Fibroblast of lung (primary cell): ENCODE results near the gene USP7. TPM values are rescaled to one million over a fixed set of nuclear protein-coding genes. Genes with fewer than 3 reads are reported as not detected.
A peak's percentile ranks its signal among the peaks of the same experiment; 100 is the strongest.

ENCODE experiments used
- DNase-seq, 2 donors: peaks; one replicate each; pipeline versions ENCODE4 v3.0.0 to v3.0.0-alpha.2; 2010; ENCODE audit warnings: low read depth in 2 of 2
- H2AFZ ChIP-seq: 2 replicates; pipeline ENCODE4 v1.5.1; 2012; ENCODE audit warnings: low read length, control low read depth, inconsistent platforms
- H3K27ac ChIP-seq: 2 replicates; pipeline ENCODE4 v1.5.1; 2011; ENCODE audit warnings: low read length, control low read depth; ENCODE audit not compliant: insufficient read depth
- H3K27me3 ChIP-seq: 2 replicates; pipeline ENCODE4 v1.5.1; 2011; ENCODE audit warnings: mild to moderate bottlenecking, low read length; ENCODE audit not compliant: control insufficient read depth, insufficient read depth
- H3K36me3 ChIP-seq: 2 replicates; pipeline ENCODE4 v1.5.1; 2011; ENCODE audit warnings: low read length; ENCODE audit not compliant: control insufficient read depth, insufficient read depth
- H3K4me1 ChIP-seq: 2 replicates; pipeline ENCODE4 v1.5.1; 2011; ENCODE audit warnings: low read length; ENCODE audit not compliant: control insufficient read depth, insufficient read depth; ENCODE audit errors: extremely low read depth
- H3K4me2 ChIP-seq: 2 replicates; pipeline ENCODE4 v1.5.1; 2011; ENCODE audit warnings: low read length, control low read depth; ENCODE audit not compliant: insufficient read depth; ENCODE audit errors: extremely low read depth
- H3K4me3 ChIP-seq, 4 experiments: fragments of 200-600 bp in 1 of 4; sonication (generic) in 1 of 4; replicated peaks in 1 of 4; 2 replicates each; pipeline ENCODE4 v1.5.1; 2011 to 2016; ENCODE audit warnings: low read length in 4 of 4, low read depth in 3 of 4, mild to moderate bottlenecking in 3 of 4, control low read depth in 2 of 4, inconsistent platforms in 1 of 4, mixed read lengths in 1 of 4; ENCODE audit not compliant: insufficient read depth in 1 of 4; ENCODE audit errors: control extremely low read depth in 1 of 4
- H3K79me2 ChIP-seq: 2 replicates; pipeline ENCODE4 v1.5.1; 2012; ENCODE audit warnings: mild to moderate bottlenecking, low read length, inconsistent platforms; ENCODE audit not compliant: control insufficient read depth, insufficient read depth
- H3K9ac ChIP-seq: 2 replicates; pipeline ENCODE4 v1.5.1; 2011; ENCODE audit warnings: mild to moderate bottlenecking, low read length, control low read depth; ENCODE audit not compliant: insufficient read depth
- H3K9me3 ChIP-seq: 2 replicates; pipeline ENCODE4 v1.5.1; 2012; ENCODE audit warnings: low read depth, low read length; ENCODE audit not compliant: control insufficient read depth, insufficient read depth
- H4K20me1 ChIP-seq: 2 replicates; pipeline ENCODE4 v1.5.1; 2011; ENCODE audit warnings: low read length; ENCODE audit not compliant: control insufficient read depth, insufficient read depth; ENCODE audit errors: extremely low read depth
- CTCF ChIP-seq, 2 donors: IDR thresholded peaks in 1 of 2; conservative IDR thresholded peaks in 1 of 2; 1 replicate in 1 of 2; 2 replicates in 1 of 2; pipeline ENCODE4 v1.5.1; 2011 to 2012; ENCODE audit warnings: low read length in 2 of 2, control low read depth in 1 of 2, inconsistent platforms in 1 of 2, low read depth in 1 of 2, mild to moderate bottlenecking in 1 of 2
- EZH2 ChIP-seq: IDR thresholded peaks from 2 replicates; pipeline ENCODE4 v1.5.1; 2012; ENCODE audit warnings: low read length, control low read depth, mild to moderate bottlenecking; ENCODE audit errors: missing control alignments
- polyA plus RNA-seq, 2 donors: library from polyadenylated mRNA; depleted of rRNA in 1 of 2; stranded (reverse) in 1 of 2; unstranded in 1 of 2; fragments of >200 nt; gene quantifications; 2 replicates each; pipeline ENCODE4 v1.2.1, GENCODE V29; 2011 to 2012; ENCODE audit warnings: missing spikeins in 1 of 2
- total RNA-seq: library from RNA; depleted of rRNA; stranded (reverse); fragments of >200 nt; gene quantifications from 2 replicates; pipeline ENCODE4 v1.2.1, GENCODE V29; 2014

The USP7 gene
- total and polyA plus RNA-seq, 2 donors (not counting 1 experiment from before 2014, with no cell fraction given): 22.5 to 48.7 TPM

- no peak overlapping the region for H3K4me3 ChIP-seq
- H4K20me1 ChIP-seq: peaks cover 22% of the 10 kb centered on the region
- H3K79me2 ChIP-seq: peaks cover 86% of the 10 kb centered on the region
- H3K27me3 ChIP-seq: no peaks in the 10 kb centered on the region
- H3K36me3 ChIP-seq: peaks cover 5% of the 10 kb centered on the region
- H3K9ac ChIP-seq: no peak overlapping the region
- H3K9me3 ChIP-seq: no peaks in the 10 kb centered on the region
- H3K4me2 ChIP-seq: no peak overlapping the region
- TF ChIP-seq CTCF (conservative IDR thresholded peaks at IDR 0.05 in 1 of 2, IDR thresholded peaks at IDR 0.05 in 1 of 2; ENCODE audit: low read depth in 1 of 2, low read length in 2 of 2) (no peak), EZH2 (no peak)
- no peak overlapping the region for H2AFZ ChIP-seq
- H3K4me1 ChIP-seq: no peaks in the 10 kb centered on the region
- peak; percentile 60 to 69 for DNase-seq
- no peak overlapping the region for H3K27ac ChIP-seq
These were observed 31.8 kb downstream of the USP7 start for GRCh38 chr16:8931859-8932258.

GRCh38 chr16:8929086-8929748 is 34.5 kb downstream of the USP7 start:
- TF ChIP-seq CTCF (conservative IDR thresholded peaks at IDR 0.05 in 1 of 2, IDR thresholded peaks at IDR 0.05 in 1 of 2; ENCODE audit: low read depth in 1 of 2, low read length in 2 of 2): no peak
- Histone ChIP-seq H2AFZ (no peak overlapping the region), H3K4me2 (no peak overlapping the region), H3K36me3 (peaks cover 5% of the 10 kb centered on the region), H4K20me1 (peaks cover 21% of the 10 kb centered on the region), H3K79me2 (peaks cover 79% of the 10 kb centered on the region), H3K9ac (no peak overlapping the region), H3K4me3 (no peak overlapping the region), H3K27me3 (no peaks in the 10 kb centered on the region), H3K4me1 (no peaks in the 10 kb centered on the region), H3K9me3 (no peaks in the 10 kb centered on the region), H3K27ac (no peak overlapping the region)
- no peak for DNase-seq

- Histone ChIP-seq H3K9ac (no peak overlapping the region), H3K27ac (no peak overlapping the region), H3K4me1 (no peaks in the 10 kb centered on the region), H3K36me3 (peaks cover 5% of the 10 kb centered on the region), H4K20me1 (peaks cover 16% of the 10 kb centered on the region), H3K4me3 (no peak overlapping the region), H2AFZ (no peak overlapping the region), H3K27me3 (no peaks in the 10 kb centered on the region), H3K9me3 (no peaks in the 10 kb centered on the region), H3K79me2 (peaks cover 76% of the 10 kb centered on the region), H3K4me2 (no peak overlapping the region)
- peak in 1 of 2 donors; percentile 73 for DNase-seq
- TF ChIP-seq CTCF (conservative IDR thresholded peaks at IDR 0.05 in 1 of 2, IDR thresholded peaks at IDR 0.05 in 1 of 2; ENCODE audit: low read depth in 1 of 2, low read length in 2 of 2) (no peak), EZH2 (no peak)
These were observed 35.2 kb downstream of the USP7 start for GRCh38 chr16:8928467-8928957.
